Measurements from ENCODE around the gene MGAT4C.

DNA sequence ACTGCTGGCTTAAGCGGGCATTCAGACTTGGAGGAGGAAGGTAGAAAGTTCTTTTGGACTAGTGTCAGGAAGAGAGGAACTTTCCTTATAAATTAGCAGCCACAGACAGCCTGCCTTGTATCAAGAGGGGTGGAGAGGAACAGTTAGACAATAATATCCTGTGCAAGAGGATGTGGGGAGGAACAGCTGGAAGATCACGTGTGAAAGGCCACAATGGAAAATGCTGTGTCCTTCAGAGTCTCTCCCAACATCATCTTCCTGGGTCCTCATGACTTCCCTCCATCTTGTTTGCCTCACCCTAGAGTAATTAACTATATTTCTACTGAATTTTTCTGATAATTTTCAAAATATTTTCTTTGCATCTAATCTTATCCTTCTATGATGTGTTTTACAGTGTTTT is 117.4 kb downstream of the MGAT4C start:
- TF ChIP-seq, protein P1, sequence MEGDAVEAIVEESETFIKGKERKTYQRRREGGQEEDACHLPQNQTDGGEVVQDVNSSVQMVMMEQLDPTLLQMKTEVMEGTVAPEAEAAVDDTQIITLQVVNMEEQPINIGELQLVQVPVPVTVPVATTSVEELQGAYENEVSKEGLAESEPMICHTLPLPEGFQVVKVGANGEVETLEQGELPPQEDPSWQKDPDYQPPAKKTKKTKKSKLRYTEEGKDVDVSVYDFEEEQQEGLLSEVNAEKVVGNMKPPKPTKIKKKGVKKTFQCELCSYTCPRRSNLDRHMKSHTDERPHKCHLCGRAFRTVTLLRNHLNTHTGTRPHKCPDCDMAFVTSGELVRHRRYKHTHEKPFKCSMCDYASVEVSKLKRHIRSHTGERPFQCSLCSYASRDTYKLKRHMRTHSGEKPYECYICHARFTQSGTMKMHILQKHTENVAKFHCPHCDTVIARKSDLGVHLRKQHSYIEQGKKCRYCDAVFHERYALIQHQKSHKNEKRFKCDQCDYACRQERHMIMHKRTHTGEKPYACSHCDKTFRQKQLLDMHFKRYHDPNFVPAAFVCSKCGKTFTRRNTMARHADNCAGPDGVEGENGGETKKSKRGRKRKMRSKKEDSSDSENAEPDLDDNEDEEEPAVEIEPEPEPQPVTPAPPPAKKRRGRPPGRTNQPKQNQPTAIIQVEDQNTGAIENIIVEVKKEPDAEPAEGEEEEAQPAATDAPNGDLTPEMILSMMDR (conservative IDR thresholded peaks at IDR 0.05), result no peak
- TF ChIP-seq ZFX (IDR thresholded peaks at IDR 0.05), result no peak
